ENCODE measurements around the gene PLVAP.

Gene PLVAP
- 0 to 0.23 (median 0) reads per million in 4 donors for total RNA-seq

DNA sequence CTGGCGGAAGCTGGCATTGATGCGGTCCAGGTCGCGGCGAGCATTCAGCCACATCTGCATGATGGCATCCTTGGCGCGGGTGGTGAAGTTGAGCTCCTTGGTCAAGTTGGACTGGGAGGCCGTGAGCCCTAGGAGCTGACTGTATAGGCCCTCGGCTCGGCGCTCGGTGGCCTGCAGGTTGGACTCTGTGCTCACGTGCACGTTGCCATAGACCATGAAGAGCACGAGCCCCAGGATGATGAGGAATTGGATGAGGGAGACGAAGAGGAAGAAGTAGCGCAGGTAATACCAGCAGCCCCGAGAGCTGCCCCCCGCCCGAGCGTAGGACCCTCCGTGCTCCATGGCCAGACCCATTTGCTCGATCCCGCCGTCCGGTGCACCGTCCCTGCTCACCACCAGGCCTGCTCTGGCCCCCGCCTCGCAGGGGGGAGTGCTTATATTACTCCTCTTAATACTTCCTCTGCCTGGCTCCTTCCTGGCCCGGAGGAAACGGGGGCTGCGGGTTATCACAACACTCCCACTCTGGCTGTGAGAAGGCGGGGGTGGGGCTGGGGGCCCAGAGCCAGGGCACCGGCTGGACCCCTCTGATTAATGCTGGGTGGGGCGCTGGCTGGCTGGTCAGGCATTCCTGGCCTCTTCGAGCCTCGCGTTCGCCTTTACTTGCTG, at the start of gene PLVAP:
Gene PLVAP, minus strand, starts transcription at position 408 of the 666 bp plus-strand sequence. Its CDS starts 54 bp downstream, at position 354.
- no peak for DNase-seq

- peak in 1 of 5 donors; percentile 19 for DNase-seq
These were observed 47.7 kb upstream of the PLVAP start for GRCh38 chr19:17424743-17425365.

DNA sequence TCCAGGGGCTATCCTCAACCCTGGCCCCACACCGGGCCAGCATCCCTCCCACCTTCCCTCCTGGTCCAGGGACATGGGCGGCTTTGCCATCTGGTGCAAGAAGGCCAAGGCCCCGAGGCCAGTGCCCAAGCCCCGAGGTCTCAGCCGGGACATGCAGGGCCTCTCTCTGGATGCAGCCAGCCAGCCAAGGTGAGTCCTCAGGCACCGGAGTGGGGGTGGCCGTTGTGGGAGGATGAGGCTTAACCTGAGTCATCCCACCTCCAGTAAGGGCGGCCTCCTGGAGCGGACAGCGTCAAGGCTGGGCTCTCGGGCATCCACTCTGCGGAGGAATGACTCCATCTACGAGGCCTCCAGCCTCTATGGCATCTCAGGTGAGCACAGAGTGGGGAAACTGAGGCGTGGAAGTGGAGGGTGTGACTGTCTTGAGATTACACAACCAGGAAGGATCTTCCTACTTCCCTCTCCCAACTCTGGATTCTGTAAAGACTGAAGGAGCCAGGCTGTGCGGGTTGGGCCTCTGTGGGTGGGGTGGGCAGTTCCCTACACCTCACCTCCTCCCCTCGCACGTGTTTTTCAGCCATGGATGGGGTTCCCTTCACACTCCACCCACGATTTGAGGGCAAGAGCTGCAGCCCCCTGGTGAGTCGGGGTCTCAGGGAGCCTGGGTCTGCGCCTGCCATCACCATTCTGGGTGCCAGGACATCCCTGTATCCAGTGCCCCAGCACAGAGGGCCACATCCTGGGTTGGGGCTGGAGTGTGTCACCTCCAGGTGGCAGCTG, 46.5 kb upstream of the PLVAP start:
- no peak for DNase-seq

GRCh38 chr19:17421942-17422341, 44.8 kb upstream of the PLVAP start:
- DNase-seq = no peak

GRCh38 chr19:17420475-17420924, 43.4 kb upstream of the PLVAP start:
- DNase-seq = peak in 1 of 5 donors; percentile 46

DNA sequence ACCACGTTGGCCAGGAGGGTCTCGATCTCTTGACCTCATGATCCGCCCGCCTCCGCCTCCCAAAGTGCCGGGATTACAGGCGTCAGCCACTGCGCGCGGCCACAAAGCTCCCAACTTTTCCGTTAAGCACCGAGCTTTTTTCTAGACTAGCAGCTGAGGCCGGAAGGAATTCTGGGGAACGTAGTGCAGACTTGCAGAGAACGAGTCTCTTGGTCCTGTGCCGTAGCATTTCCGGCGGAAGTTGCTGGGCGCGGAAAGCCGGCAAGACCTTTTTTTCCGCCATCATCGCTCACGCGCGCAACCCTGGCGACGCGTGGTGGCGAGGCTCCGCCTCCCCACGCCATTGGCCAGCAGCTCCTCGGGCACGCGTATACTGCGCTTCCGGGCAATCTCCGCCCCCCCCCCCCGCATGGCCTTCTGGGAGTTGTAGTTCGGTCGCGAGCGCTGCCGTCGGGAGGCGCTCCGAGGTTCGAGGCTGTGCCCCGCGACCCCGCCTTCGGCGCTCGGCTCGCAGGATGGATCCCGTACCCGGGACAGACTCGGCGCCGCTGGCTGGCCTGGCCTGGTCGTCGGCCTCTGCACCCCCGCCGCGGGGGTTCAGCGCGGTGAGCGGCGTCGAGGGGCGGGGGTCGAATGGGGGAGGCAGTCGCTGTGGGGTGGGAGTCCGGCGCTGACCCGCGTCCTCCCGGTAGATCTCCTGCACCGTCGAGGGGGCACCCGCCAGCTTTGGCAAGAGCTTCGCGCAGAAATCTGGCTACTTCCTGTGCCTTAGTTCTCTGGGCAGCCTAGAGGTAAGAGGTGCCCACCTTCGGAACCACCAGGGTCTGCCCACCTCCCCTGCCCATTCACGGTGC, 42.7 kb upstream of the PLVAP start, which contains the start of gene MVB12A:
Gene MVB12A, plus strand, starts transcription at position 427 of the 854 bp plus-strand sequence. Its CDS starts 89 bp downstream, at position 516.
- DNase-seq = peak; percentile 91 to 99 (median 93)

- no peak for DNase-seq
These were observed 42.0 kb upstream of the PLVAP start for GRCh38 chr19:17419154-17419620.

DNA sequence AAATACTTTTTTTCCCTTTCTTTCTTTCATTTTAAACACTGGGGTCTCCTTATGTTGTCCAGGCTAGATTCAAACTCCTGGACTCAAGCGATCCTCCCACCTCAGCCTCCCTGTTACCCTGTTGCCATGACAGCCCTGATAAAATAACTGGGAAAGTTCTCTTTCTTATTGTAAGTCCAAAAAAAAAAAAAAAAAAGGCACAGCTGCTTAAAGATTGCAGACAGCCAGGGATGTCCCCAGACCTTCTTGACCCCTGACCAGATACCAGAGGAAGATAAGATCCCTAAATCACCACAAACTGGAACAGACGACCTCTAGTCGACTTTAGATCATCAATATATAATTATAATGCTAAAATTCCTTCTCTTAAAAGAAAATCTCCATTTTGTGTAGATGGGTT, 41.6 kb upstream of the PLVAP start:
- no peak for DNase-seq

GRCh38 chr19:17415121-17415520, 38.0 kb upstream of the PLVAP start:
- no peak for DNase-seq

- DNase-seq = no peak
These were observed 37.0 kb upstream of the PLVAP start for GRCh38 chr19:17414097-17414496.

- no peak for DNase-seq
These were observed 34.7 kb upstream of the PLVAP start for GRCh38 chr19:17411801-17412200.

- no peak for DNase-seq
These were observed 32.8 kb upstream of the PLVAP start for GRCh38 chr19:17409990-17410389.

- no peak for DNase-seq
These were observed 29.7 kb upstream of the PLVAP start for GRCh38 chr19:17406887-17407196.

DNA sequence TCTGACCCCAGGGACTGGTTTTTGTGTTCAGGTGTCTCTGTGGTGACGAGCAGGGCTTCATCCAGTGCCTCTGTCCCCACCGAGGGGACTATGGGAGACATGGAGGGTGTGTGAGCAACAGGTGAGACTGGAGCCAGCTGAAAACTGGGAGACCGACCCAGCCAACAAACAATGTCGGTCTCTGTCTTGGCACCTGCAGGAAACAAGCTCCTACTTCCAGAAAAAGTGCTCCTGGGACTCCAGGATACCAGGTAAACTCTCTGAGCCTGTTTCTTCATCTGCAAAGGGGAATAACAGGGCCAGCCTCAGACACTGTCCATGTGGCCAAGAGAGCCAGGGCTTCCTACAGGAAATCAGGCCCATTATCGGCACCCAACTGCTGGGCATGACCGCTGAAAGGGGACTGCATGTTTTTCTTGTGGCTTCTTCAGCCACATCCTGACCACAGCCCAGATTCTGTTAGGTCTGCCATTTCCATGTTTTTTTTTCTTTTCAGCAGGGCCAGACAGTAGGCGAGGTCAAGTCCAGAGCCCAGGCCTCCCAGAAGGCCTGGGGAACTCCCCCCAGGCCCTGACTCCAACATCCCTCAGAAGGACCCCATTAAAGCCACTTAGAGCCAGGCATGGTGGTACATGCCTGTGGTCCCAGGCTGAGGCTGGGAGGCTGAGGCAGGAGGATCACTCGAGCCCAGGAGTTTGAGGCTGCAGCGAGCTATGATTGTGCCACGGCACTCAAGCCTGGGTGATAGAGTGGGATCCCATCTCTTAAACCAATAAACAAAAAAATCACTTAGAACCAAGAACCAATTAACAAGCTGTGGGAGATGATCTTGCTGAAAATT, 29.1 kb upstream of the PLVAP start:
- peak in 1 of 5 donors; percentile 67 for DNase-seq

GRCh38 chr19:17405250-17406045, 28.3 kb upstream of the PLVAP start, which contains the start of gene BST2:
Gene BST2 (minus strand): TSS chr19:17405630. CDS start chr19:17405575, 55 bp downstream.
- peak in 4 of 5 donors; percentile 40 to 82 (median 54) for DNase-seq

DNA sequence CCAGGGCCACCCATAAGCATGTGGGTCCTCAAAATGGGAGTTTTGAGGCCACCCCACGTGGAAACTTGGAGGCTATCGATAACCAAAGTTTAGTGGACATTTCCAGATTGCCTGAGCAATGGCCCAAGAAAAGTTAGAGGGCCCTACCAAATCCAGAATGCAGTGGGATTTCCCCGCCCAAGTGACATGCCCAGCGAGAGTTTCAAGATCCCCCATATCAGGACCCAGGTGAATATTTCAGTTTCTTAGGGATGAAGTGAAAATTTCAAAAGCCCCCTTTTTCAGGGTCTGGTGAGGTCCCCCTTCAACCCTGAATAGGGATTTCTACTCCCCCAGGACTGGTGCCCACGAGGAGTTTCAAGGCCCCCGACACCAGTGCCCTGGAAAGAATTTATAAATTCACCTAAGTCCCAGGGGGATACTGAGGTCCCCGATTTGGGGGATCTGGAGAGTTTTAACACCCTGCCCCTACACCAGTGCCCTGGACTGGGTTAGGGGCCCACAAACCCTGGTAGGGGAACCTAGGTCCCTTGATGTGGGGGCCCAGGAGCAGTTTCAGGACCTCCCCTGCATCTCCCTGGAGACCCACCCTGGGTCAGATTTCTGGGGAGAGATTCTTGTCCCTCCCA, 27.6 kb upstream of the PLVAP start:
- DNase-seq = no peak

- DNase-seq = no peak
These were observed 26.9 kb upstream of the PLVAP start for GRCh38 chr19:17404015-17404414.

DNA sequence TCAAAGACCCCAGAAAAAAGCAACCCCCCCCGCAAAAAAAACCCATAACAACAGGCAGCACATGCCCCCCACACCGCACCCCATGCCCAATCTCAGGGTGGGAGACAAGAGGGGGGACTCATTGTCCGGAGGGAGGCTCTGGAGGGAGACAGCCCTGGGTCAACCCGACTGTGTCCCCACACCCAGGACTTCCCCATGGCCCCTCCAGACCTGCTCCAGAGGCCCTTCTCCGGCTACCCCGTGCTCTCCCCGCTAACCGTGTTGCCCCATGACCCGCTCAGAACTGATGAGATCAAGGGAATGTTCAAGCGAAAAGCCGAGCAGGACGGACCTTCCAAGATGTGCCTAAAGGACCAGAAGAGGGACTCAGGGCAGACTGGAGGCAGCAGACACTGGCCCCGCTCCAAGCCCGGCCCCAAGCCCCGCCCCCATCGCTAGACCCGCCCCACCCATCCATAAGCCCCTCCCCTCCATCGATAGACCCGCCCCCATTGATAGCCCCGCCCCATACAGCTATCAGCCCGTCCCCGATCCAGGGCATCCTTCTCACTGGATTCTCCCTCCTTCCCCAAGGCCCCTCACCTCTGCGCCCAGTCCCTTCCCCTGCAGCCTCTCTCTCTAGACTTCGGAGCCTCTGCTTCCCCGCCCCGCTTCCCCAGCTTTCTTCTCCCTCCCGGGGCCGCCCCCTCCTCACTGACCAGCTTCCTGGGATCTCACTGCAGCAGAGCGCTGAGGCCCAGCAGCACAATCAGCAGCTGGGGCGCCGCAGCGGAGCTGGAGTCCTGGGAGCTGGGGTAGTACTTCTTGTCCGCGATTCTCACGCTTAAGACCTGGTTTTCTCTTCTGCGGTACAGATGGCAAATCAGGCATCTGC, 26.1 kb upstream of the PLVAP start:
- peak in 3 of 5 donors; percentile 44 to 50 (median 50) for DNase-seq

GRCh38 chr19:17401628-17402027, 24.5 kb upstream of the PLVAP start:
- no peak for DNase-seq

All from T-helper 1 cell (primary cell).